AG10803 (cell line): Measurements from ENCODE around the gene LMCD1.

Experiments used
- DNase-seq: peaks from one replicate; pipeline ENCODE4 v3.0.0; 2010; ENCODE audit warnings: low read depth
- H3K4me3 ChIP-seq: 2 replicates; pipeline ENCODE4 v1.5.1; 2011; ENCODE audit warnings: mild to moderate bottlenecking, low read length, control low read depth
- CTCF ChIP-seq: conservative IDR thresholded peaks from 2 replicates; pipeline ENCODE4 v1.5.1; 2011; ENCODE audit warnings: mild to moderate bottlenecking, low read length, control low read depth, inconsistent platforms

LMCD1 gene

GRCh38 chr3:8493744-8494143, 7.9 kb upstream of the LMCD1 start:
- H3K4me3 ChIP-seq, result no peak overlapping the region
- no peak for DNase-seq
- TF ChIP-seq CTCF, result no peak

GRCh38 chr3:8494327-8494726, 7.3 kb upstream of the LMCD1 start:
- no peak for TF ChIP-seq CTCF

GRCh38 chr3:8497582-8497981, 4.0 kb upstream of the LMCD1 start:
- no peak for DNase-seq
- TF ChIP-seq CTCF, result no peak
- no peak overlapping the region for H3K4me3 ChIP-seq

More at GRCh38 chr3:8494327-8494726, 7.3 kb upstream of the LMCD1 start:
- no peak overlapping the region for H3K4me3 ChIP-seq
- no peak for DNase-seq

GRCh38 chr3:8499181-8499611, 2.4 kb upstream of the LMCD1 start:
- H3K4me3 ChIP-seq, result no peak overlapping the region
- no peak for DNase-seq
- no peak for TF ChIP-seq CTCF

GRCh38 chr3:8500319-8500988, 1.2 kb upstream of the LMCD1 start:
- H3K4me3 ChIP-seq, result peak overlapping the region; percentile 26
- TF ChIP-seq CTCF, result peak; percentile 10; the same call in 1 of the 2 replicates
- DNase-seq, result peak; percentile 91

GRCh38 chr3:8500989-8501370, 643 bp upstream of the LMCD1 start:
- no peak for TF ChIP-seq CTCF
- DNase-seq, result no peak
- peak overlapping the region; percentile 71 for H3K4me3 ChIP-seq

- no peak for DNase-seq
- peak overlapping the region; percentile 90 for H3K4me3 ChIP-seq
- no peak for TF ChIP-seq CTCF
Measured at GRCh38 chr3:8503461-8503860, 1.8 kb downstream of the LMCD1 start.
